HEK293 (cell line): ENCODE data around the gene MRPS11.

Experiments used
- CTCF ChIA-PET: fragments of 350-600 bp; formaldehyde crosslinking; extraction: SDS; loops from one replicate; lab custom pipeline; 2021; ENCODE audit warnings: antibody characterized with exemption; lab: Yijun Ruan, JAX
- POLR2A ChIA-PET: fragments of 300-600 bp; formaldehyde crosslinking; extraction: SDS; loops from one replicate; lab custom pipeline; 2020; ENCODE audit warnings: antibody characterized with exemption, inconsistent platforms; lab: Yijun Ruan, JAX
- H3K27ac ChIP-seq: fragments of 200-500 bp; sonication (Bioruptor generic); 2 replicates; pipeline ENCODE4 v1.5.1; 2014; ENCODE audit warnings: low read depth, low read length, control low read depth, inconsistent platforms; ENCODE audit errors: extremely low read depth
- H3K36me3 ChIP-seq, 2 experiments: fragments of 200-500 bp in 1 of 2; sonication (Bioruptor generic) in 1 of 2; 1 replicate in 1 of 2; 2 replicates in 1 of 2; pipeline ENCODE4 v1.5.1; 2014 to 2017; ENCODE audit warnings: inconsistent platforms in 2 of 2, low read length in 2 of 2; ENCODE audit not compliant: control insufficient read depth in 2 of 2, insufficient read depth in 1 of 2
- H3K4me1 ChIP-seq: fragments of 200-500 bp; sonication (Bioruptor generic); 2 replicates; pipeline ENCODE4 v1.5.1; 2014; ENCODE audit warnings: mild to moderate bottlenecking, low read length, inconsistent platforms; ENCODE audit not compliant: control insufficient read depth, insufficient read depth
- H3K4me3 ChIP-seq: 2 replicates; pipeline ENCODE4 v1.5.1; 2011; ENCODE audit warnings: low read depth, mild to moderate bottlenecking, control low read depth, low read length, moderate library complexity
- H3K9me3 ChIP-seq: fragments of 200-500 bp; sonication (Bioruptor generic); 2 replicates; pipeline ENCODE4 v1.5.1; 2014; ENCODE audit warnings: low read depth, low read length, inconsistent platforms; ENCODE audit not compliant: control insufficient read depth, insufficient read depth
- ATF2 ChIP-seq: fragments of 450-650 bp; formaldehyde crosslinking; IDR thresholded peaks from 2 replicates; pipeline ENCODE4 v1.5.1; 2016; ENCODE audit warnings: missing biosample characterization, missing genetic modification characterization, low read depth
- GLI2 ChIP-seq: fragments of 450-650 bp; formaldehyde crosslinking; IDR thresholded peaks from 2 replicates; pipeline ENCODE4; 2017; ENCODE audit warnings: missing biosample characterization, missing genetic modification characterization, low read depth, borderline replicate concordance
- GLI4 ChIP-seq: fragments of 450-650 bp; formaldehyde crosslinking; IDR thresholded peaks from 2 replicates; pipeline ENCODE4 v1.5.1; 2016; ENCODE audit warnings: missing biosample characterization, missing genetic modification characterization
- KLF9 ChIP-seq: fragments of 450-650 bp; formaldehyde crosslinking; IDR thresholded peaks from 2 replicates; pipeline ENCODE4 v1.5.1; 2016; ENCODE audit warnings: missing biosample characterization, missing genetic modification characterization, low read depth
- PRDM4 ChIP-seq: fragments of 450-650 bp; formaldehyde crosslinking; IDR thresholded peaks from 2 replicates; pipeline ENCODE4 v1.5.1; 2017; ENCODE audit warnings: missing biosample characterization, missing genetic modification characterization
- ZFP37 ChIP-seq: fragments of 450-650 bp; formaldehyde crosslinking; IDR thresholded peaks from 2 replicates; pipeline ENCODE4 v1.5.1; 2016; ENCODE audit warnings: missing biosample characterization, missing genetic modification characterization
- ZNF114 ChIP-seq: fragments of 450-650 bp; formaldehyde crosslinking; IDR thresholded peaks from 2 replicates; pipeline ENCODE4 v1.5.0; 2017; ENCODE audit warnings: missing biosample characterization, missing genetic modification characterization
- ZNF2 ChIP-seq: fragments of 450-650 bp; formaldehyde crosslinking; IDR thresholded peaks from 2 replicates; pipeline ENCODE4 v1.5.1; 2016; ENCODE audit warnings: missing biosample characterization, missing genetic modification characterization
- ZNF223 ChIP-seq: fragments of 450-650 bp; formaldehyde crosslinking; IDR thresholded peaks from 2 replicates; pipeline ENCODE4 v1.5.1; 2016; ENCODE audit warnings: missing biosample characterization, missing genetic modification characterization
- ZNF239 ChIP-seq: fragments of 450-650 bp; formaldehyde crosslinking; IDR thresholded peaks from 2 replicates; pipeline ENCODE4 v1.5.1; 2016; ENCODE audit warnings: missing biosample characterization, missing genetic modification characterization
- ZNF292 ChIP-seq: fragments of 450-650 bp; formaldehyde crosslinking; IDR thresholded peaks from 2 replicates; pipeline ENCODE4 v1.5.1; 2016; ENCODE audit warnings: low read depth, missing biosample characterization, missing genetic modification characterization, borderline replicate concordance
- ZNF354C ChIP-seq: fragments of 450-650 bp; formaldehyde crosslinking; IDR thresholded peaks from 2 replicates; pipeline ENCODE4 v1.5.1; 2016; ENCODE audit warnings: missing biosample characterization, missing genetic modification characterization, low read depth, borderline replicate concordance
- ZNF391 ChIP-seq: fragments of 450-650 bp; formaldehyde crosslinking; IDR thresholded peaks from 2 replicates; pipeline ENCODE4 v1.5.1; 2016; ENCODE audit warnings: low read depth, missing biosample characterization, missing genetic modification characterization, borderline replicate concordance
- ZNF416 ChIP-seq: fragments of 450-650 bp; formaldehyde crosslinking; IDR thresholded peaks from 2 replicates; pipeline ENCODE4 v1.5.1; 2016; ENCODE audit warnings: missing biosample characterization, missing genetic modification characterization
- ZNF433 ChIP-seq: fragments of 450-650 bp; formaldehyde crosslinking; IDR thresholded peaks from 2 replicates; pipeline ENCODE4 v1.5.1; 2016; ENCODE audit warnings: missing biosample characterization, missing genetic modification characterization, low read depth
- ZNF449 ChIP-seq: fragments of 450-650 bp; formaldehyde crosslinking; IDR thresholded peaks from 2 replicates; pipeline ENCODE4 v1.5.1; 2017; ENCODE audit warnings: missing biosample characterization, mild to moderate bottlenecking, missing genetic modification characterization, moderate library complexity
- ZNF521 ChIP-seq: fragments of 450-650 bp; formaldehyde crosslinking; IDR thresholded peaks from 2 replicates; pipeline ENCODE4 v1.5.1; 2017; ENCODE audit warnings: missing biosample characterization, mild to moderate bottlenecking, missing genetic modification characterization
- ZNF558 ChIP-seq: fragments of 450-650 bp; formaldehyde crosslinking; IDR thresholded peaks from 2 replicates; pipeline ENCODE4 v1.5.1; 2016; ENCODE audit warnings: missing biosample characterization, missing genetic modification characterization
- ZNF624 ChIP-seq: fragments of 450-650 bp; formaldehyde crosslinking; IDR thresholded peaks from 2 replicates; pipeline ENCODE4 v1.5.1; 2017; ENCODE audit warnings: missing biosample characterization, missing genetic modification characterization
- ZNF626 ChIP-seq: fragments of 450-650 bp; sonication (Bioruptor Pico); formaldehyde crosslinking; IDR thresholded peaks from 2 replicates; pipeline ENCODE4 v1.5.1; 2018; ENCODE audit warnings: missing biosample characterization, missing genetic modification characterization, inconsistent platforms
- ZNF677 ChIP-seq: fragments of 450-650 bp; IDR thresholded peaks from 2 replicates; pipeline ENCODE4 v1.5.0; 2018; ENCODE audit warnings: missing biosample characterization, mild to moderate bottlenecking, missing genetic modification characterization, moderate library complexity
- TF ChIP-seq, protein P1 (sequence below): fragments of 450-650 bp; formaldehyde crosslinking; IDR thresholded peaks from 2 replicates; pipeline ENCODE4 v1.5.1; 2016; ENCODE audit warnings: missing biosample characterization, missing genetic modification characterization, borderline replicate concordance

Gene MRPS11

GRCh38 chr15:88477904-88478303, 10.4 kb downstream of the MRPS11 start (continued):
- TF ChIP-seq, protein P1, sequence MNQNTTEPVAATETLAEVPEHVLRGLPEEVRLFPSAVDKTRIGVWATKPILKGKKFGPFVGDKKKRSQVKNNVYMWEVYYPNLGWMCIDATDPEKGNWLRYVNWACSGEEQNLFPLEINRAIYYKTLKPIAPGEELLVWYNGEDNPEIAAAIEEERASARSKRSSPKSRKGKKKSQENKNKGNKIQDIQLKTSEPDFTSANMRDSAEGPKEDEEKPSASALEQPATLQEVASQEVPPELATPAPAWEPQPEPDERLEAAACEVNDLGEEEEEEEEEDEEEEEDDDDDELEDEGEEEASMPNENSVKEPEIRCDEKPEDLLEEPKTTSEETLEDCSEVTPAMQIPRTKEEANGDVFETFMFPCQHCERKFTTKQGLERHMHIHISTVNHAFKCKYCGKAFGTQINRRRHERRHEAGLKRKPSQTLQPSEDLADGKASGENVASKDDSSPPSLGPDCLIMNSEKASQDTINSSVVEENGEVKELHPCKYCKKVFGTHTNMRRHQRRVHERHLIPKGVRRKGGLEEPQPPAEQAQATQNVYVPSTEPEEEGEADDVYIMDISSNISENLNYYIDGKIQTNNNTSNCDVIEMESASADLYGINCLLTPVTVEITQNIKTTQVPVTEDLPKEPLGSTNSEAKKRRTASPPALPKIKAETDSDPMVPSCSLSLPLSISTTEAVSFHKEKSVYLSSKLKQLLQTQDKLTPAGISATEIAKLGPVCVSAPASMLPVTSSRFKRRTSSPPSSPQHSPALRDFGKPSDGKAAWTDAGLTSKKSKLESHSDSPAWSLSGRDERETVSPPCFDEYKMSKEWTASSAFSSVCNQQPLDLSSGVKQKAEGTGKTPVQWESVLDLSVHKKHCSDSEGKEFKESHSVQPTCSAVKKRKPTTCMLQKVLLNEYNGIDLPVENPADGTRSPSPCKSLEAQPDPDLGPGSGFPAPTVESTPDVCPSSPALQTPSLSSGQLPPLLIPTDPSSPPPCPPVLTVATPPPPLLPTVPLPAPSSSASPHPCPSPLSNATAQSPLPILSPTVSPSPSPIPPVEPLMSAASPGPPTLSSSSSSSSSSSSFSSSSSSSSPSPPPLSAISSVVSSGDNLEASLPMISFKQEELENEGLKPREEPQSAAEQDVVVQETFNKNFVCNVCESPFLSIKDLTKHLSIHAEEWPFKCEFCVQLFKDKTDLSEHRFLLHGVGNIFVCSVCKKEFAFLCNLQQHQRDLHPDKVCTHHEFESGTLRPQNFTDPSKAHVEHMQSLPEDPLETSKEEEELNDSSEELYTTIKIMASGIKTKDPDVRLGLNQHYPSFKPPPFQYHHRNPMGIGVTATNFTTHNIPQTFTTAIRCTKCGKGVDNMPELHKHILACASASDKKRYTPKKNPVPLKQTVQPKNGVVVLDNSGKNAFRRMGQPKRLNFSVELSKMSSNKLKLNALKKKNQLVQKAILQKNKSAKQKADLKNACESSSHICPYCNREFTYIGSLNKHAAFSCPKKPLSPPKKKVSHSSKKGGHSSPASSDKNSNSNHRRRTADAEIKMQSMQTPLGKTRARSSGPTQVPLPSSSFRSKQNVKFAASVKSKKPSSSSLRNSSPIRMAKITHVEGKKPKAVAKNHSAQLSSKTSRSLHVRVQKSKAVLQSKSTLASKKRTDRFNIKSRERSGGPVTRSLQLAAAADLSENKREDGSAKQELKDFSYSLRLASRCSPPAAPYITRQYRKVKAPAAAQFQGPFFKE (tag by site-specific recombination): no peak
- no peak for TF ChIP-seq ZNF677

DNA sequence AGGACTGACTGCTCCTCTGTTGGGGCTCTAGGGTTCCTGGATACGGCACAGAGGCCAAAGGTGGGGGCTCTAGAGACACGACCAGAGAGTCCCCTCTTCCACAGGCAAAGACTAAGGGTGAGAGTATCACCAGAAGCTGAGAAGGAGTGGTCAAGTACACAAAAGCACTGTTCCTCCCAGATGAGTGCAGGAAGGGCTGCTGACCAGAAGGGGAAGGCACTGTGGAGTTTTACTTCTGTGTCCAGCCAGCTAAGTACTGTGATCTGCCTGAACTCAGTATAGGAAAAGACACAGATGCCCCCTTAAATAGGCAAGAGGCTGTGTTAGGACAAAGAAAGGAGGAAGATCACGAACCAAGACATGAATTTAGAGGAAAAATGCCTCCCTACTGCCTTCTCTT, 11.7 kb downstream of the MRPS11 start:
- Histone ChIP-seq H3K4me3 (no peak overlapping the region), H3K9me3 (no peaks in the 10 kb centered on the region)
- CTCF ChIA-PET: interaction anchor here (1.0 to 3.0 kb wide), 4 partner anchors 12 to 400 kb away, joined by 3 to 31 read pairs (median 6); partner anchors contain the start of genes MRPL46 and MRPS11
- no peak for TF ChIP-seq ZNF433 (tag by site-specific recombination)
- TF ChIP-seq ZNF626 (tag by site-specific recombination): no peak
- no peak for TF ChIP-seq KLF9
- no peak for TF ChIP-seq ZNF624 (tag by site-specific recombination)
- no peak for TF ChIP-seq GLI2 (tag by site-specific recombination)
- TF ChIP-seq ZNF292: no peak
- no peak for TF ChIP-seq ZNF391 (tag by site-specific recombination)
- TF ChIP-seq ZFP37 (tag by site-specific recombination): no peak
- TF ChIP-seq ZNF239 (tag by site-specific recombination): no peak
- no peak for TF ChIP-seq ZNF558 (tag by site-specific recombination)
- TF ChIP-seq PRDM4 (tag by site-specific recombination): no peak
- no peak for TF ChIP-seq ZNF354C (tag by site-specific recombination)
- TF ChIP-seq GLI4: no peak
- no peak for TF ChIP-seq ZNF449
- TF ChIP-seq ZNF114 (tag by site-specific recombination): no peak
- TF ChIP-seq ZNF416: no peak
- TF ChIP-seq ZNF223 (tag by site-specific recombination): no peak
- TF ChIP-seq ZNF2 (tag by site-specific recombination): no peak
- no peak for TF ChIP-seq ATF2 (tag by site-specific recombination)
- no peak for TF ChIP-seq ZNF521 (tag by site-specific recombination)
- TF ChIP-seq, all 188 proteins: peak for 0
- peaks cover 21 to 46% of the 10 kb centered on the region in 2 experiments for H3K36me3 ChIP-seq
- H3K4me1 ChIP-seq: no peaks in the 10 kb centered on the region
- no peak overlapping the region for H3K27ac ChIP-seq
- POLR2A ChIA-PET: interaction anchor here (0.5 kb wide), 1 partner anchor 419 kb away, joined by 3 read pairs; no protein-coding TSS in a partner anchor
